Suppressor macrophage (primary cell): ENCODE results near the gene RAB20.
"Not testable (repeated sequence)": the region's sequence is repeated elsewhere in the genome, so short reads cannot be mapped to it uniquely, and the experiment has no call there.

Source experiments
- DNase-seq, 4 experiments: peaks; one replicate each; pipeline ENCODE4 v3.0.0-alpha.2; 2020 to 2022

RAB20 gene

DNA sequence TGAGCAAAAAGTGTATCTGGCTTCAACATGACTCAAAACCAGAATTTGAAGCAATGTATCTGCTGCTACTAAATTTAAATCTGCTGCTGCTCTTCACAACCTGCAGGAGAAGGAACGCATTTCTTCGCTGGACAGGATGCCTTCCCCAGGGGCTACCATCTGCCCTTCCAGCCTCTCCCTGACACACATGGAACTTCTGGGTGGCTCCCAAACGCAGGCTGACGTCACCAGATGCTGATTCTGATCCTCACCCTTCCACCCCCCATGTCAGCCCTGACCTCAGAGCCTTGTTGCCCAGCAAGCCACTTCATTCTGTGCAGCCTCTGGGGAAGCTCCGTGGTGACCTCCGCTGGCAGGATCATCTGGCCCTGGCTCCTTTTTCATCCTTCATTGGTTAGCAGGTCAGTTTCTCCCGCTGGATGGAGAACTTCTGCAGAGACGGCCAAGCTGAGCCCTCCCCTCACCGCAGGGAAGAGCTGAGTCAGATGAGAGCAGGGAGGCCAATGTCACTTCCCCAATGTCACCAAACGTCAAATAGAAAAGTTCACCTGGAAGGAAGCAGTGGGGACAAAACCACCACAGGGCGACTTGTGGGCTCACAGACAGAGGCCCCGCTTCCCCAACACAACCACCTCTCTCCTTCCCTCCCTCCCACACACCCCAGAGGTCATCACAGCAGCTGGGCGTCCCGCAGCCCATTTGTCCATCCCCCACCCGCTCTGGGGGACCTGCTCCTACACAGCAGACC, 14.0 kb upstream of the RAB20 start:
- peak; percentile 60 to 81 (median 72) for DNase-seq

DNA sequence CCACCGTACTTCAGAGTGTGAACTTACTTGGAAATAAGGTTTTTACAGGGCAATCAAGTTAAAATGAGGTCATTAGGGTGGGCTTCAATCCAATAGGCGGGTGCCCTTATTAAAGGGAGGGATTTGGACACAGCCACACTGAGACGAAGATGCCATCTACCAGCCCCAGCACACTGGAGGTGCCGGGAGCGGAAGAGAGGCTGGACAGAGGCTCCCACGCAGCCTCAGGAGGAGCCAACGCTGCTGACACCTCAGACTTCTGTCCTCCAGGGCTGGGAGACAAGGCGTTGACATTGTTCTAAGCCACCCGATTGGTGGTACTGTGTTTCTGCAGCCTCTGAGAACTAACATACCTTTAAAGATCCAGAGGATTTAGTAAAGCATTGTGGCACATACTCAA, 12.6 kb upstream of the RAB20 start:
- no peak for DNase-seq

DNA sequence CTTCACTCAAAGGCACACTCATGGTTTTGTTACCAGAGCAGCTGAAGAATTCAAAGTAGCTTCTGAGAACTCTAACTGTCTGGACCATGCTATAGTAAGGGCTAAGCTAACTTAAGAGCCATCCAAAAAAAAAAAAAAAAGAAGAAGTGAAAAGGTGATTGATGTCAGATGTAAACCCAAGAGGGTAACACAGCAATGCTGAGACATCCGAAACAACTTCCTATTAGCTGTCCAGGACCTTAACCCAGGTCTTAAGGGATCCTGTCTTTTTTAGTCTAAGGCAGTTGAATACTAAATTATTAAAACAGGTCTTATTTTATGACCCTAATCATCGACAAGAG, 11.2 kb upstream of the RAB20 start:
- no peak for DNase-seq

DNA sequence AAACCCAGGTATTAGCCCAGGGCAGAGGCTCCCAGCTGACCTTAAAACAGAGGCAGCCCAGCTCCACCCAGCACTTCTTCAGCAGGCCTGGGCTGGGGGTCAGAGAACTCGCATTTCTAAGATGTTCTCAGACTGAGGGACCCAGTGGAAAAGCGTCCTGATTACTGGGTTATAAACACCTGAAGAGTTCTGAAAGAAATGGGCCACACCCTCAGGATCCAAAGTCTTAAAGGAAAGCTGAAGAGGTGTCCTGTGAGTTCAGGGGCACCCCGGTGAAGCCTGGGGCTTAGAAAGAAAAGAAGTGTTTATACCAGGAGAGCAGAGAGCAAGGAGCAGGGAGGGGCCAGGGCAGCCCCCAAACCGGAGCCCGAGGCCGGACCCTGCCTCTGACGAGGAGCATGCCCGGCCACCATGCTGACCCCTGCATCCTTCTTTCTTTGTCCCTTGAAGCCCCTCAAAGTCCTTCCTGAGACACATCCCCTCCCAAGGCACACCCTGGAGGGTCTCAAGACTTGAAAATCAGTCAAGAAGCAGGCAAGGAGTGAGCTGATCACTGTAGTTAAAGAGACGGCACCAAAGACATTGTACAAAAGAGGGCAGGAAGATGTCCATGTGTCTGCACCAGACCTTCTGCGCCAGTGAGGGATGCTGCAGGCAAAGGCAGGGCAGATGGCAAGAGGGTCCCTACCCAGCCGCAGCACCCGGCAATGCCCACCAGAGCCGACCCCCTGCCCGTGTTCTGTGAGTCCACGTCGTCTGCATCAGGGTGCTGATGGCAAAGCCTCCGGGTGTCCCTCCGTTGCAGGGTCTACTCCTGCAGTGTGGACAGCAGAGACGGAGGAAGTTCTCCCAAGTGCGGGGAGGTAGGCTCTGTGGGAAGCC, 10.6 kb upstream of the RAB20 start:
- DNase-seq, result no peak

DNA sequence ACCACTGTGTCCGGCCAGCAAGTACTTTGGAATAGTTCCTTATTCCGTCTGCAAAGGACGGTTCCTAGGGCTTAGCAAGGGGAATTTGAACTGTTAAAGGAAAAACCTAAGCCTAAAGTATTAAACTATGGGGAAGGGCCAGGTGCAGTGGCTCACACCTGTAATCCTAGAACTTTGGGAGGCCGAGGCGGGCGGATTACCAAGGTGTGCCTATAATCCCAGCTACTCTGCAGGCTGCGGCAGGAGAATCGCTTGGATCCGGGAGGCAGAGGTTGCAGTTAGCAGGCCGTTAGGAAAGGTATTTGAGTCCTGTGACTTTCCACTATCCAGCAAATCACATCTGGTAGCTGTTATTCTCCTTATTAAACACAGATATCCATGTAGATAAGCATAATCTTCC, 9.4 kb upstream of the RAB20 start:
- DNase-seq, result no peak

DNA sequence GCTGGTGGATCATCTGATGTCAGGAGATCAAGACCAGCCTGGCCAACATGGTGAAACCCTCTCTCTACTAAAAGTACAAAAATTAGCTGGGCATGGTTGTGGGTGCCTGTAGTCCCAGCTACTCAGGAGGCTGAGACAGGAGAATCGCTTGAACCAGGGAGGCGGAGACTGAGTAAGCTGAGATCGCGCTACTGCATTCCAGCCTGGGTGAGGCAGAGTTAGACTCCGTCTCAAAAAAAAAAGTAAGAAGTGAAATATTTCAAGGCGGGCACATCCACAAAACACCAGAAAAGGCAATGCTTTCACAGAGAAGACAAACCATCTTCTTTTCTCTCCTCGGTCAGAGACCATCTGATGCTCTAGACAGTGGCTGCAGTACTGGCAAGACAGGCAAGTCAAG, 8.4 kb upstream of the RAB20 start:
- not testable (repeated sequence) for DNase-seq

DNA sequence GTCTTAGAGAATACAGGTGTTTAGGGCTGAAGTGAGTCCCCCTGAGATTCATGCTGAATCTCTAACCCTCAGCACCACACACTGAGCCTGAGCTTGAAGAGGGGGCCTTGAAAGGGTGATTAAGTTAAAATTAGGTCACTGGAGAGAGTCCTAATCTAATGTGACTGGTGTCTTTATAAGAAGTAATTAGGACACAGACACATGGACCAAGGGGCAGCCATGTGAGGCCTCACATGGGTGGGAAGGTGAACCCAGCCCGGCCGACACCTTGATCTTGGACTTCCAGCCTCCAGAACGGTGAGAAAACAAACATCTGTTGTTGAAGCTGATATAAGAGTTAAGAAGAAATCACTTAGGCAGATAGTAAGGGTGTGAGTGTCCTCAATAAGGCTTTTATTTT, 7.1 kb upstream of the RAB20 start:
- DNase-seq, result no peak

DNA sequence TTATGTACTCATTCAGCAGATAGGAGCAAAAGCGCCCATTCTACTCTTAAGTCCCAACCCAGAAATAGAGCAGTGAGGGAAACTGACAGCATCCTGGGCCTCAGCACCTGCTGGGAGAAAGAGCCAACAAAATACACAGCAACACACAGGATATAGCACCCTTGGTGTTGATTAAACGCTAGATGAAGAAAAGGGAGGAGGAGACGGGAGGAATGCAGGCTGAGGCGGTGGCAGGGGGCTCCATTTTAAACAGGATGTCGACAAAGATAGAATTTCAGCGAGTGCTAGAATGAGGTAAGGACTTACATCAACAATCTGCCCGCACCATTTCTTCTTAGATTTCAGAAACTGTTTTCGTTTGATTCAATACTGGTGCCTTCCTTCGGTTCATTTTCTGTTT, 4.6 kb upstream of the RAB20 start:
- DNase-seq, result no peak

DNA sequence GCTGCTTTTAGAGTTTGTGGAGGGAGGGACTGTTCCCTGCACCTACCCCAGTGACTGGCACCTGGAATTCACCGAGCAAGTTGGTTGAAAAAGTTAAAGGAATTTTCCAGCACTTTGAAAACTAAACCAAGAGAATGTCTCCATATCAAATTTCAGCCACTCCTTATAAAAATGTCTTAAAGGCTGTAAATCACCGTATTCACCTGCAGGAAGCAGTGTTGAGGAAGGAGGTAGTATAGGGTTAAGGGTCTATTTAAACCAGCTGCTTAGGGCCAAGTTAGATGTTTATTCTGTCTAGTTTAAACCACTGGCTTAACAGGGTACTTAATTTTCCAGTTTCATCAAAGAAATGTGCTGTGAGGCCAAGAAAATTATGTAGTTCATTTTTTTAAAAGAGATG, 3.8 kb upstream of the RAB20 start:
- DNase-seq, result no peak

DNA sequence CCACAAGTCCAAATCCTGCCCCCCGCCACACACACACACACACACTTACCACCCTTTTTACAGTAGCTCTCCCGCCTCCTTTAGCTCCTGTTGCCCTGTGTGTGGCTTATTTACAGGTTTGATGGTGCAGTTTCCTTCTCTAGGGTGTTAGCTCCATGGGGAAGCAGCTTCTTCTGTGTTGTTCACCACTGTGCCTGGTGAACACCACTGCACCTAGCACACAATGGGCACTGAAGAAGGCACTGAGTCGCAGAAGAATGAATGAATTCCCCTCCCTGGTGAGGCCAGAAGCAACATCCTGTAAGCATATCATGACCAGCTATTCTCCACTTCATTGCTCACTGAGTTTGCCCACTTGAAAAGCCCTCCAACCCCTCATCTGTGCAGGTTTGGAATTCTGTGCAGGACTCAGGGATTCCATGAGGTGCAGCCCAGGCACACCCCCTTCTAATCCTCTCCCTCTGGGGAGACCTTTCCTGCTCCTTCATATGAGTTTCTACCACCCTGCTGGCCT, 3.0 kb upstream of the RAB20 start:
- DNase-seq, result no peak

DNA sequence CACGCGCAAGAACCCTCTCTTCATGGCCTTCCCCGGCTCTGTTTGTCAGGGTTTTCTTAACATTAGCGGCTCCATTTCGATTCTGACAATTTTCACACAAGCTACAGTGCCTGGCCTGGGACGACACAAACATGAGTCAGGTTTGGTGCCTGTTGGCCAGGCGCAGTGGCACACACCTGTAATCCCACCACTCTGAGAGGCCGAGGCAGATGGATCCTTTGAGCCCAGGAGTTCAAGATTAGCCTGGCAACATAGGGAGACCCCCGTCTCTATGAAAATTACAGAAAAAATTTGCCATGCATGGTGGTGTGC, 1.9 kb upstream of the RAB20 start:
- no peak for DNase-seq

DNA sequence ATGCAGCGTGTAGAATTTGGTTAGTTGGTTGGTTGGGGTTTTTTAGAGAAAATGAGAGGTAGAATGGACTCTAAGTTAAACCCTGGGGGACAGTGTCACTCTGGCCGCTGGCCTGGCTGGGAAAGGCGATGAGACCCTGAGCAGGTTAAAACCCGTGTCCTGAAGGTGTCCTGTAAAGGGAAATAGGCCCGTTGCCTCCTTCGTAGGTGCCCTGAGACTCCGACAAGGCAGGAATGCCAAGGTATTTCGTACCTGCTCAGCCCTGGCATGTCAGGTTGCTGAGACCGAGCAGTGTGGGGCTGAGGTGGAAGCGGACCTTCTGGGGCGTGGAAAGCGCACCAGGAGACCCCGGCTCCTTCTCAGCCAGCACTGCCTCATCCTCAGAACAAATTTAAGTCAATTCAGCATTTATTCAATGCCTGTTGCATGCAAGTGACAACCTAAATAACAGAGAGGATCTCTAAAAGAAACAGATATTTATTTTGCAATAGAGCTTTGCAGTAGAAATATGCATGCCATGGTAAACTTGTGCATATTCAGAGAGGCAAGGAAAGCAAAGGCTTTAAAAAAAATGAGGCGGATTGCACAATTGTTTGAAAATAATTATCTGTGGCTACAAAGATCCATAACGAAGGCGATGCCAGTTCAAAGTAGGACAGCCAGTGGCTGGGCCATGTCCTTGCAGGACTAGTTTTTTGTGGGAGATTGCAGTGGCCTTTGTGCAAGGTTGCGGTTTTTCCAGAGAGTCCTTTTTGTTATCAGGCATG, 1.4 kb upstream of the RAB20 start:
- DNase-seq, result no peak

DNA sequence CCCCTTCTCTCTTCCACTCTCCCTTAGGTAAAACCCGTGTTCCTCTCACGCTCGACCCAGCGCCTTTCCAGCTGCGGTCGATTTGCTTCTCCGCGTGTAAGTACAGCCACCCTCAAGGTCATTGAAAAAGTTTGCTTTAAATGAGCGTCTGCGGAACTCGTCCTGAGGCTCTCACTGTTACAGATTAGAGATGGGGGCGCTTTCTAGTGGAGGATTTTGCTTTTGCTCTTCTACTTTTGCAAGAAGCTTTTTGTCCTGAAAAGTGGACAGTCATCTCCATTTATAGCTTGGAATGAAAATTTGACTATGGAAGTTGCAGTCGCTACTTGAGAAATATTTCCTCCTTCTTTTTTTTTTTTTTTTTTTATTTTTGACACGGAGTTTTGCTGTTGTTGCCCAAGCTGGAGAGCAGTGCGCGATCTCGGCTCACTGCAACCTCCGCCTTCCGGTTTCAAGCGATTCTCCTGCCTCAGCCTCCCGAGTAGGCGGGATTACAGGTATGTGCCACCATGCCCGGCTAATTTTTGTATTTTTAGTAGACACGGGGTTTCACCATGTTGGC, 595 bp upstream of the RAB20 start:
- peak; percentile 41 to 68 (median 64) for DNase-seq

DNA sequence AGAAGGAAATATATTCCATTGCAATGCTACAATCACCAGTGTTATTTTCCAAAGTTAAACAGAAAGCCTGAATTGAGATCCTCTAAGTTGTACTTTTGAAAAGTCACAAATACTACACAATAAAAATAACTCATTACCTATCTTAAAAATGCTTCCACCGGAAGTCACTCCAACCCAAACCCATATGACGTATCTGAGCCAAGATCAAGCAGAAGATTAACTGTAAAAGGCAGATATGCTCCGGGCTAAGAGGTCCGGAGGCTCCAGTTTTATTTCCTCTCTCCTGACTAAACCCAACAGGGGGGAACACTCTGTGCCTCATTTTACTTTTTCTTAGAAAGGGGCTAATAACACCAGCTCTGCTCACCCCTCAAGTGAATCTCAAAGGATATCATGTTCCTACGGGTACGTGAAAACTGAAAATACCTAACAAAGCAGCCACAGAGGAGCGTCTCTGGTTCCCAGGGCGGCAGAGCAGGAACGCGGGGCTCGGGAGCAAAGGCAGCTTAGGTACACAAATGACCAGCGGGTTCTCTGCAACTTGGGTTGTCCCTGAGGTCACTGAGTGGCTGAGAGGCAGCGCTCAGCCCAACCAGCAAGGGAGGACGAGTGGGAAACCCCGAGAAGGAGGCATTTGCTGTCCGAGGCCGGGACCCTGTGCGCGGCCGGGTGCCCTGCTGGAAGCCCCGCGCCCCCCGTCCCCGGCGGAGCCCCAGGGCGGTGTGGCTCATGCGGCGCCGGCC, 750 bp downstream of the RAB20 start:
- DNase-seq, result peak; percentile 54 to 71 (median 66)

DNA sequence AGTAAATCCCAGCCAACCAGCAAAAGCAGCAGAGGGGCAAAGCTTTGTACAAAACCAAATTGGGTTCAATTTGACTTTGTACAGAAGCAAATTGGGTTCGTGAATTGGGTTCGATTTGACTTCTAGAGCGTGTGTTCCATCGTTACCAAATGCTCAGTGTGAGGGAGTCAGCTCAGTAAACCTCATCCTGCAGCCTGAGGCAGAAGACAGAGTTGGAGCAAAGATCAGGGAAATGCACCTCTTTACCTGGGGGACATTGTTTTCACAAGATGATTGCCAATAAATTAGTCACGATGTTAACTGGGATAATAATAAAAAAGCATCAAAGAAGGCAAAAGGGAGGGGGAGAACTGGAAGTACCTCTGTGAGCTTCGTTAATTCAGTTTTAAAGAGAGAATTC, 1.5 kb downstream of the RAB20 start:
- DNase-seq, result no peak

DNA sequence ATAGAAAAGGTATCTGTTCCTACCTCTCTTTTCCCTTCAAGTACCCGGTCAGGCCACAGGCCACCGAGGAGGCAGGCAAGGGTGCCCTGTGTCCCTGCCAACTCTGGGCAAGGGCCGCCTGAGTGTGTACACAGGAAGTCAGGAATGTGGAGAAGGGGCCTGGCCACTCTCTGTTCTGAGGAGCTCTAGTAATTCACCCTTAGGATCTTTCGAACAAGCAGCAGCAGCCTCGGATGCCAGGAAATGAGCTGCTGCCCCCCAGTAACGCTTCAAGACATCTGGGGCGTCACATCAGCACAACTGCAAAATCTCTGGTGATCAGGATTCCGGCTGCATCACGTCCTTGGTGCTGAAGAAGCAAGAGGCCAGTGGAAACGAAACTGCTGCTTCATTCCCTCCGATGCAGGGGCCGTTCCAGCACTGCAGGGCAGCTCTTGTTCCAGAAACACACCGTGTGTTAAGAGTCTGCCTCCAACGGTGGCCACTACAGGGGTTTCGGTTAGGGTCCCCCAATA, 2.0 kb downstream of the RAB20 start:
- peak in 3 of 4 experiments; percentile 44 to 57 (median 56) for DNase-seq

DNA sequence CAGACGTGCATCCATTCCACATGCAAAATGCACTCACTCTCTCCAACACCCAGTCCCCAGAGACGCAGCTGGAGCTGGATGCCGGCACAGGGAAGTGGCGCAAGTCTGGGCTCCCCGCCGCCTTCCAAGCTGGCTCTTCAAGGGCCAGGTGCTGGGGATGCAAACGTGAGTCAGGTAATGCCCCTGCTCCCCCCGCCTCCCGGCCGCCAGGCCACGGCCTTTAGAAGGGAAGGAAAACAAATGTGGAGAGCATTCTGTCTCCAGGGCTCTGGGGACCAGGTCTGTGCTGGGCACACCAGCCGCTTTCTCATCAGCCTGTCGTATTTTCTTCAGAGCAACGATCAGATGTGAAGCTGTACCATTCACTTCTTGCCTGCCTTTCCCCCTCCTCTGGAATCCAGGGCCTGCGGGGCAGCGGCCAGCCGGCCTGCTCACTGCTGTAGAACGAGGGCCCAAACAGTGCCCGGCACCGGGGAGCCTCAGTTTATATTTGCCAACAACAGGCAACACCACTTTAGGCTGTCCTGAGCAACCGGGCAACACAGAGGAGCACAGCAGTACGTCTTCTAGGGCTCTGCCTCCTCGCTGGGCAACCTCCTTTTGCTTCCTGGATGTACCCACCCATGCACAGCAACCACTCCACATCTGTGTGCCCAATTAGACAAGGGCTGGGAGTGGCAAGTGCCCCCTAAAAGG, 3.8 kb downstream of the RAB20 start:
- DNase-seq, result no peak

DNA sequence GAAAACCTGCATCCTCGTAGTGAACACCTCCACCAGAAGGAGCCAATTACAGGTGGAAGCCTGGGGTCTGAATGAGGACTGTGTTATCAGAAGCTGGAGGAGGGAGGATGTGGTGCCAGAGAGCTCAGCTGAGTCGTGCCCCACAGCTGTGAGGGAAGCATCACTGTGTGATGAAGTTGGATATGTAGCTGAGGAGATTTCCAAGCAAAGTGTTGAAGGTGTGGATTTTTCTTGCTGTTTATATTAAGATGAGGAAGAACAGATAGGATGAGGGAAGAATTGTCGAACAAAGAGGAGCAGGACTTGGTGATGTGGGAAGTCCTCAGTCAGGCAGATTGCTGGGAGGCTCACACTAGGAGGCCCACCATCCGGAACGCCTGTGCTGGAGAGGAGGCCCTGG, 4.4 kb downstream of the RAB20 start:
- no peak for DNase-seq

DNA sequence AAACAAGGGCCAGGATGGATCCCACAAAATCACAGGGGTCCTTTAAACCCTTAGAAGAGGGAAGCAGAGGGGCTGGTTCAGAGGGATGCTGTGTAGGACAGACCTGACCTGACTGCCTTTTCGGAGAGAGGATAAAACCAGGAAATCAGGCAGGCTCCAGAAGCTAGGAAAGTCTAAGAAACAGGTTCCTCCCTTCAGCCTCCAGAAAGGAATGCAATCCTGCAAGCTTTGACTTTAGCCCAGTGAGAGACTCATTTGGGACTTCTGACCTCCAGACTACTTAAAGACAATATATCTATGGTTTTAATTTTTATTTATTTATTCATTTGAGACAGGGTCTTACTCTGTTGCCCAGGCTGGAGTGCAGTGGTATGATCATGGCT, 5.3 kb downstream of the RAB20 start:
- no peak for DNase-seq

DNA sequence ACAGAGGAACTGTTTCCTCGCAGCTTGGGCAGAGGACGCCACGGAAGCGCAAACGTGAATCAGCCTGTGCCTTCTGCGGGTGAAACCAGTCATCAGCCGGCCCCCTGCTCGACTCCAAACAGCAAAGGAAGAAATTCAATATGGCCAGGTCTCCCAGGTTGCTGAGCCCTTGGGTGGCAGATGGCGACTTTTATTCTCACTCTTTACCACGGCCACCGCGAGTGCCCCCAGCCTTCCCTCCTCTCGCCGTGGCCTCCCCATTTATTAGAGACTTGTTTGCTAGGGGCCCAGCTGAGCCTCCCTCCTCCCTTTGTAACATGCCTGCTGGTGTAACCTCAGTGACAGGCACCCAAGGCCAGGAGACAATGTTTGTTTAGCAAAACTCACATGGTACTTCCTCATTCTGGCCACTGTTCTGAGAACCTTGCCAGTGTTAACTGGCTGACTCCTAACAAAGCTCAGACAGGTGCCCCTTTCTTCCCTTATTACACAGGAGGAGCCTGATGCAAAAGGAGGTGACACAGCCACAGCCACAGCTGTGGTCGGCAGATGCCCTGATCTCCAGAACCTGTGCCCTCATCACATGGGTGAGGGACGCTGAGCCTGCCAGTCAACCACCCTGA, 5.8 kb downstream of the RAB20 start:
- DNase-seq, result peak; percentile 53 to 76 (median 66)

DNA sequence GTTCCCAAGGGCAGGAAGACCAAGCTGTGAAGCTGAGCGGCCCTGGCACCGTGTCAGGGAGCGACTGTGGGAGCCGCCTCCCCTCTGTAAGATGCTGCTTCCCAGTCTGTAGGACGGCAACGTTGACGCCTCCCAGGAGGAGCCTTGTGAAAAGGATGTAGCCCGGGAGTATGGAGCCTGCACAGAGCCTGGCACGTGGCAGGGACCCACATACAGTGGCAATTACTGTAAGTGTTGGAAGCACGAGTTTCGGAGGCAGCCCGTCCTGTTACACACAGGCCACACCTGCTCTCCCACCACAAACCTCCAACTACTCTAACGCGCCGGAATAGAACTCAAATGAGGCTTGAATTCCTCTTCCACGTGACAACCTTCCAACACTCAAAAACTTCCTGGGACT, 6.6 kb downstream of the RAB20 start:
- DNase-seq, result no peak
